Prostate gland (tissue), 2 donors: Measurements from ENCODE around the gene GIMAP4. TPM values are rescaled to one million over a fixed set of nuclear protein-coding genes. Genes with fewer than 3 reads are reported as not detected.

Experiments used
- DNase-seq: peaks from one replicate; pipeline ENCODE4 v3.0.0-alpha.2; 2019; ENCODE audit warnings: low spot score
- H3K27ac ChIP-seq, 2 donors: fragments of 200-600 bp; sonication (generic); 2 replicates each; pipeline ENCODE4 v1.5.1; 2017 to 2019
- H3K27me3 ChIP-seq: fragments of 200-600 bp; sonication (generic); replicated peaks from 2 replicates; pipeline ENCODE4 v1.5.1; 2019; ENCODE audit not compliant: insufficient read depth
- H3K36me3 ChIP-seq, 2 donors: fragments of 200-600 bp; sonication (generic); 1 replicate in 1 of 2; 2 replicates in 1 of 2; pipeline versions ENCODE4 v1.5.1 to v1.8.1; 2017 to 2019
- H3K4me1 ChIP-seq: fragments of 200-600 bp; sonication (generic); replicated peaks from 2 replicates; pipeline ENCODE4 v1.5.1; 2019
- H3K4me3 ChIP-seq, 2 donors: fragments of 200-600 bp; sonication (generic); 2 replicates each; pipeline ENCODE4 v1.5.1; 2017 to 2019
- H3K9me3 ChIP-seq: fragments of 200-600 bp; sonication (generic); 2 replicates; pipeline ENCODE4 v1.5.1; 2017
- POLR2A ChIP-seq: fragments of 450-650 bp; IDR thresholded peaks from one replicate; pipeline ENCODE4 v1.6.1; 2016; ENCODE audit warnings: antibody characterized with exemption, mild to moderate bottlenecking
- POLR2AphosphoS5 ChIP-seq: sonication (generic); formaldehyde crosslinking; IDR thresholded peaks from one replicate; pipeline ENCODE4 v1.6.1; 2017; ENCODE audit warnings: antibody characterized with exemption
- WGBS: methylation state at CpG from one replicate; pipeline ENCODE4 v1.1.5; 2018; 5-methylcytosine and 5-hydroxymethylcytosine counted together
- intact Hi-C: fragments of 100-400 bp; cut with DNase I; formaldehyde crosslinking; loops from one replicate; pipeline ENCODE4 v1.14.2; 2022
- total RNA-seq, 2 donors: library from RNA; depleted of rRNA; stranded (reverse); fragments of >200 nt; gene quantifications; one replicate each; pipeline ENCODE4 v1.1.0, GENCODE V29; 2016
- TF ChIP-seq, protein P1 (sequence below), 4 experiments: fragments of 200-600 bp in 2 of 4; fragments of 450-650 bp in 2 of 4; sonication (generic) in 2 of 4; IDR thresholded peaks; 1 replicate in 3 of 4; 2 replicates in 1 of 4; pipeline ENCODE4 v1.5.1; 2016 to 2019; ENCODE audit warnings: antibody characterized with exemption in 4 of 4, mild to moderate bottlenecking in 2 of 4, moderate library complexity in 2 of 4

The GIMAP4 gene
- total RNA-seq, 2 donors from 2014 or later, result 6.9 to 11.0 TPM

DNA sequence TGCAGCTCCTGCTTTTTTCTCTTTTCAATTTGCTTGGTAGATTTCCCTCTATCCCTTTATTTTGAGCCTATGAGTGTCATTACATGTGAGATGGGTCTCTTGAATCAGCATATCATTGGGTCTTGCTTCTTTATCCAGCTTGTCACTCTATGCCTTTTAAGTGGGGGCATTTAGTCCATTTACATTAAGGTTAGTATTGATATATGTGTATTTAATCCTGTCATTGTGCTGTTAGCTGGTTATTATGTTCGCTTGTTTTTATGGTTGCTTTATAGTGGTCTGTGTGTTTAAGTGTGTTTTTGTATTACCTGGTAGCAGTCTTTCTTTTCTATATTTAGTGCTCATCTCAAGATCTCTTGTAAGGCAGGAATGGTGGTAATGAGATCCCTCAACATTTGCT, 35.5 kb upstream of the GIMAP4 start:
- WGBS, result 82% methylated on average over 1 of the region's 1 CpG
- H3K9me3 ChIP-seq, result no peaks in the 10 kb centered on the region
- no peak overlapping the region for H3K4me3 ChIP-seq
- H3K27me3 ChIP-seq, result no peaks in the 10 kb centered on the region
- TF ChIP-seq POLR2A (no peak), POLR2AphosphoS5 (no peak)
- TF ChIP-seq, protein P1, sequence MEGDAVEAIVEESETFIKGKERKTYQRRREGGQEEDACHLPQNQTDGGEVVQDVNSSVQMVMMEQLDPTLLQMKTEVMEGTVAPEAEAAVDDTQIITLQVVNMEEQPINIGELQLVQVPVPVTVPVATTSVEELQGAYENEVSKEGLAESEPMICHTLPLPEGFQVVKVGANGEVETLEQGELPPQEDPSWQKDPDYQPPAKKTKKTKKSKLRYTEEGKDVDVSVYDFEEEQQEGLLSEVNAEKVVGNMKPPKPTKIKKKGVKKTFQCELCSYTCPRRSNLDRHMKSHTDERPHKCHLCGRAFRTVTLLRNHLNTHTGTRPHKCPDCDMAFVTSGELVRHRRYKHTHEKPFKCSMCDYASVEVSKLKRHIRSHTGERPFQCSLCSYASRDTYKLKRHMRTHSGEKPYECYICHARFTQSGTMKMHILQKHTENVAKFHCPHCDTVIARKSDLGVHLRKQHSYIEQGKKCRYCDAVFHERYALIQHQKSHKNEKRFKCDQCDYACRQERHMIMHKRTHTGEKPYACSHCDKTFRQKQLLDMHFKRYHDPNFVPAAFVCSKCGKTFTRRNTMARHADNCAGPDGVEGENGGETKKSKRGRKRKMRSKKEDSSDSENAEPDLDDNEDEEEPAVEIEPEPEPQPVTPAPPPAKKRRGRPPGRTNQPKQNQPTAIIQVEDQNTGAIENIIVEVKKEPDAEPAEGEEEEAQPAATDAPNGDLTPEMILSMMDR (IDR thresholded peaks at IDR 0.05), result no peak
- intact Hi-C loops, result no loop called here
- H3K4me1 ChIP-seq, result no peaks in the 10 kb centered on the region
- no peak for DNase-seq
- no peaks in the 10 kb centered on the region for H3K36me3 ChIP-seq
- H3K27ac ChIP-seq, result no peak overlapping the region

DNA sequence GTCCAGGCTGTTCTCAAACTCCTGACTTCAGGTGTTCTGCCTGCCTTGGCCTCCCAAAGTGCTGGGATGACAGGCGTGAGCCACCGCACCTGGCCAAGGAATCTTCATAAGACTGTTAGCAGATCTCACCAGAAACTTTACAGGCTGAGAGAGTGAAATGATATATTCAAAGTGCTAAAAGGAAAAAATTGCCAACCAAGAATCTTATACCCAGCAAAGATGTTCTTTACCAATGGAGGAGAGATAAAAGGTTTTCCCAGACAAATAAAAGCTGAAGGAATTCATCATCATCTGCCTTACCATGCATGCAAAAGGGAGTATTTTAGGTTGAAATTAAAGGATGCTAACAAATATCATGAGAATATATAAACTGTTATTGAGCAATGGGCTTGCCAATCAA, 28.9 kb upstream of the GIMAP4 start:
- no peaks in the 10 kb centered on the region for H3K4me1 ChIP-seq
- no peaks in the 10 kb centered on the region for H3K36me3 ChIP-seq
- no peak for DNase-seq
- 96% methylated on average over 2 of the region's 2 CpGs for WGBS
- TF ChIP-seq, protein P1 (IDR thresholded peaks at IDR 0.05), result no peak
- TF ChIP-seq POLR2AphosphoS5 (no peak), POLR2A (no peak)
- intact Hi-C loops, result no loop called here
- H3K27me3 ChIP-seq, result no peaks in the 10 kb centered on the region
- H3K4me3 ChIP-seq, result no peak overlapping the region
- no peaks in the 10 kb centered on the region for H3K9me3 ChIP-seq
- H3K27ac ChIP-seq, result no peak overlapping the region

- Histone ChIP-seq H3K27me3 (no peaks in the 10 kb centered on the region), H3K9me3 (no peaks in the 10 kb centered on the region), H3K27ac (no peak overlapping the region), H3K36me3 (no peaks in the 10 kb centered on the region), H3K4me3 (no peak overlapping the region), H3K4me1 (no peaks in the 10 kb centered on the region)
- no peak for TF ChIP-seq POLR2A
- TF ChIP-seq, protein P1 (IDR thresholded peaks at IDR 0.05), result no peak
- no peak for TF ChIP-seq POLR2AphosphoS5
- intact Hi-C loops, result no loop called here
- no peak for DNase-seq
Observed at GRCh38 chr7:150553163-150553562, 14.0 kb upstream of the GIMAP4 start.

DNA sequence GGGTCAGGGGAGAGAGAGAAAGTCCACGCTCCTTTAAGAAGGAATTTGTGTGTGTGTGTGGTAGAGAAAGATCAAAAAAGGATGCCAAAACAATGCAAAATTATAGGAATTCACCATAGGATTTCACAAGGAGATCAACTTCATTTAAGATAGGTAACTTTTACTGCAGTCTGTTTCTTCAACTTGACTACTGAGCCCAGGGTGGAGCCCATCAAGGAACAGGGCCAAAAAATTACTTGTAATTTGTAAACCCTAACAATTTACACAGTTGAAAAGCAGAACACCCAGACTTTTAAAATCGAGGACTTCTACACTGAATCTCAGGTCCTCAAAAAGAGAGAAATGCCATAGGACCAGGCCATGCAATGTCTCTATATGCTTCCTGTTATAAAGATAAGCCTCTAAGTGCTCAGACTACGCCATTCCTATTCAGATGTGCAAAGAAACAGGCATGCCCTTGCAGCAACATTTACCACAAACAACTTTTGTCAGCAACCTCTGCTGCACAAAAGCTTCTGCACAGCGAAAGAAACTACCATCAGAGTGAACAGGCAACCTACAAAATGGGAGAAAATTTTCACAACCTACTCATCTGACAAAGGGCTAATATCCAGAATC, 10.6 kb upstream of the GIMAP4 start:
- H3K27ac ChIP-seq, result no peak overlapping the region
- WGBS, result 35% methylated on average over 4 of the region's 4 CpGs
- intact Hi-C loops, result no loop called here

DNA sequence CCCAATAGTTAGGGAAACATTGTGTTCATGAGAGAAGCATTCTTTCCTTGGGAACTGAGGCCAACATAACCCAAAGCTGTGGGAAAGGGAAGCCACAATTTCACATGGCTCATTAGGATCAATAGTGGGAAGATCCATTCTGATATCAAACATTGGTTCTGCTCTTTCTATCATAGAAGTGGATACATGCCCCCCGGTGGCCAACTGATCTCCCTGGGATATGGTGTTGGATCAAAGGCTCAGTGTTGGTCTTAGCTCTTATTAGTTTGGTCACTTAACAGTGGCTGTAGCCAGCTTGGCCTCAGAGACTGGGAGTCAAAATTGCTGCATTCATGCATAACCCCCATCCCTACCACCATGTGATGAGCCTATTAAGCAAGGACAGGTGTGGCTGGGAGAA, 6.7 kb upstream of the GIMAP4 start:
- Histone ChIP-seq H3K9me3 (no peaks in the 10 kb centered on the region), H3K27me3 (no peaks in the 10 kb centered on the region), H3K36me3 (no peaks in the 10 kb centered on the region), H3K27ac (no peak overlapping the region), H3K4me1 (no peaks in the 10 kb centered on the region), H3K4me3 (no peak overlapping the region)
- 60% methylated on average over 1 of the region's 1 CpG for whole genome bisulfite sequencing
- no peak for DNase-seq
- intact Hi-C loops, result no loop called here
- TF ChIP-seq, protein P1 (IDR thresholded peaks at IDR 0.05), result no peak
- TF ChIP-seq POLR2AphosphoS5 (no peak), POLR2A (no peak)

More for the DNA sequence above, 10.6 kb upstream of the GIMAP4 start:
- no peaks in the 10 kb centered on the region for H3K4me1 ChIP-seq
- no peaks in the 10 kb centered on the region for H3K27me3 ChIP-seq
- TF ChIP-seq POLR2A, result no peak
- no peak for TF ChIP-seq POLR2AphosphoS5
- TF ChIP-seq, protein P1 (IDR thresholded peaks at IDR 0.05), result no peak
- DNase-seq, result no peak
- H3K4me3 ChIP-seq, result no peak overlapping the region
- H3K36me3 ChIP-seq, result no peaks in the 10 kb centered on the region
- no peaks in the 10 kb centered on the region for H3K9me3 ChIP-seq
